ENCODE data around the gene AKAP8L.
"Not testable (repeated sequence)": the region's sequence is repeated elsewhere in the genome, so short reads cannot be mapped to it uniquely, and the experiment has no call there.

AKAP8L gene

GRCh38 chr19:15369594-15369891 is 49.2 kb downstream of the AKAP8L start:
- H3K9me3 Mint-ChIP-seq: no peaks in the 10 kb centered on the region
- H3K27ac Mint-ChIP-seq: no peak overlapping the region
- ATAC-seq: no peak
- peaks cover 69% of the 10 kb centered on the region for H3K36me3 Mint-ChIP-seq
- H3K4me3 Mint-ChIP-seq: no peak overlapping the region
- peaks cover 16% of the 10 kb centered on the region for H3K4me1 Mint-ChIP-seq
- H3K27me3 Mint-ChIP-seq: no peaks in the 10 kb centered on the region

- H3K4me1 Mint-ChIP-seq: peaks cover 13% of the 10 kb centered on the region
Observed at GRCh38 chr19:15368798-15369593, 49.8 kb downstream of the AKAP8L start.

GRCh38 chr19:15368051-15368632 is 50.6 kb downstream of the AKAP8L start:
- peak overlapping the region; percentile 81 for H3K27ac Mint-ChIP-seq

More at GRCh38 chr19:15368798-15369593, 49.8 kb downstream of the AKAP8L start:
- no peak for ATAC-seq
- no peak overlapping the region for H3K4me3 Mint-ChIP-seq
- peak overlapping the region; percentile 81 for H3K27ac Mint-ChIP-seq
- H3K9me3 Mint-ChIP-seq: no peaks in the 10 kb centered on the region
- H3K27me3 Mint-ChIP-seq: no peaks in the 10 kb centered on the region
- peaks cover 71% of the 10 kb centered on the region for H3K36me3 Mint-ChIP-seq

GRCh38 chr19:15367439-15367838 is 51.3 kb downstream of the AKAP8L start:
- Mint-ChIP-seq H3K4me3 (no peak overlapping the region), H3K27me3 (no peaks in the 10 kb centered on the region), H3K36me3 (peaks cover 62% of the 10 kb centered on the region), H3K9me3 (no peaks in the 10 kb centered on the region), H3K27ac (no peak overlapping the region), H3K4me1 (peaks cover 7% of the 10 kb centered on the region)
- no peak for ATAC-seq

More at GRCh38 chr19:15368051-15368632, 50.6 kb downstream of the AKAP8L start:
- Mint-ChIP-seq H3K36me3 (peaks cover 68% of the 10 kb centered on the region), H3K4me1 (peaks cover 9% of the 10 kb centered on the region), H3K27me3 (no peaks in the 10 kb centered on the region), H3K9me3 (no peaks in the 10 kb centered on the region), H3K4me3 (no peak overlapping the region)
- ATAC-seq: no peak

GRCh38 chr19:15365264-15365663 is 53.5 kb downstream of the AKAP8L start:
- Mint-ChIP-seq H3K27ac (no peak overlapping the region), H3K4me1 (peaks cover 12% of the 10 kb centered on the region), H3K4me3 (no peak overlapping the region), H3K9me3 (no peaks in the 10 kb centered on the region), H3K27me3 (no peaks in the 10 kb centered on the region), H3K36me3 (peaks cover 67% of the 10 kb centered on the region)
- no peak for ATAC-seq

GRCh38 chr19:15363791-15364190 is 55.0 kb downstream of the AKAP8L start:
- H3K4me3 Mint-ChIP-seq, H3K9me3 Mint-ChIP-seq, H3K27ac Mint-ChIP-seq, ATAC-seq, H3K27me3 Mint-ChIP-seq: not testable (repeated sequence)
- Mint-ChIP-seq H3K36me3 (peaks cover 63% of the 10 kb centered on the region), H3K4me1 (peaks cover 16% of the 10 kb centered on the region)

- H3K36me3 Mint-ChIP-seq: peaks cover 63% of the 10 kb centered on the region
- H3K9me3 Mint-ChIP-seq, ATAC-seq, H3K4me1 Mint-ChIP-seq, H3K4me3 Mint-ChIP-seq, H3K27me3 Mint-ChIP-seq, H3K27ac Mint-ChIP-seq: not testable (repeated sequence)
Observed at GRCh38 chr19:15363048-15363447, 55.7 kb downstream of the AKAP8L start.

- ATAC-seq: peak; percentile 31
- Mint-ChIP-seq H3K27ac (peak overlapping the region; percentile 27), H3K36me3 (peaks cover 63% of the 10 kb centered on the region)
- not testable (repeated sequence) for H3K4me1 Mint-ChIP-seq, H3K4me3 Mint-ChIP-seq, H3K9me3 Mint-ChIP-seq, H3K27me3 Mint-ChIP-seq
Observed at GRCh38 chr19:15360015-15360414, 58.8 kb downstream of the AKAP8L start.

- Mint-ChIP-seq H3K4me1 (peaks cover 9% of the 10 kb centered on the region), H3K9me3 (no peaks in the 10 kb centered on the region), H3K27me3 (no peaks in the 10 kb centered on the region), H3K36me3 (peaks cover 66% of the 10 kb centered on the region), H3K27ac (peak overlapping the region; percentile 51), H3K4me3 (no peak overlapping the region)
- ATAC-seq: no peak
Observed at GRCh38 chr19:15358918-15359317, 59.9 kb downstream of the AKAP8L start.

- ATAC-seq: no peak
- no peak overlapping the region for H3K4me3 Mint-ChIP-seq
Observed at GRCh38 chr19:15357906-15358305, 60.9 kb downstream of the AKAP8L start.

GRCh38 chr19:15354566-15355296 is 64.1 kb downstream of the AKAP8L start:
- H3K27me3 Mint-ChIP-seq: no peaks in the 10 kb centered on the region
- ATAC-seq: no peak
- no peaks in the 10 kb centered on the region for H3K4me1 Mint-ChIP-seq
- H3K9me3 Mint-ChIP-seq: no peaks in the 10 kb centered on the region
- H3K27ac Mint-ChIP-seq: no peak overlapping the region
- H3K4me3 Mint-ChIP-seq: no peak overlapping the region
- H3K36me3 Mint-ChIP-seq: peaks cover 44% of the 10 kb centered on the region

More at GRCh38 chr19:15357906-15358305, 60.9 kb downstream of the AKAP8L start:
- H3K36me3 Mint-ChIP-seq: peaks cover 64% of the 10 kb centered on the region
- H3K9me3 Mint-ChIP-seq: no peaks in the 10 kb centered on the region
- no peak overlapping the region for H3K27ac Mint-ChIP-seq
- peaks cover 9% of the 10 kb centered on the region for H3K4me1 Mint-ChIP-seq
- H3K27me3 Mint-ChIP-seq: no peaks in the 10 kb centered on the region

- H3K36me3 Mint-ChIP-seq: peaks cover 39% of the 10 kb centered on the region
- no peak overlapping the region for H3K27ac Mint-ChIP-seq
- H3K9me3 Mint-ChIP-seq: no peaks in the 10 kb centered on the region
- no peak for ATAC-seq
- H3K4me3 Mint-ChIP-seq: no peak overlapping the region
- H3K27me3 Mint-ChIP-seq: no peaks in the 10 kb centered on the region
- H3K4me1 Mint-ChIP-seq: peaks cover 3% of the 10 kb centered on the region
Observed at GRCh38 chr19:15353908-15354307, 64.9 kb downstream of the AKAP8L start.

GRCh38 chr19:15352535-15352934 is 66.3 kb downstream of the AKAP8L start:
- H3K27ac Mint-ChIP-seq, ATAC-seq, H3K9me3 Mint-ChIP-seq, H3K27me3 Mint-ChIP-seq, H3K4me3 Mint-ChIP-seq, H3K4me1 Mint-ChIP-seq: not testable (repeated sequence)
- H3K36me3 Mint-ChIP-seq: peaks cover 33% of the 10 kb centered on the region

- not testable (repeated sequence) for ATAC-seq, H3K27ac Mint-ChIP-seq, H3K27me3 Mint-ChIP-seq, H3K4me3 Mint-ChIP-seq, H3K4me1 Mint-ChIP-seq, H3K9me3 Mint-ChIP-seq
- peaks cover 44% of the 10 kb centered on the region for H3K36me3 Mint-ChIP-seq
Observed at GRCh38 chr19:15341328-15341727, 77.5 kb downstream of the AKAP8L start.

GRCh38 chr19:15340086-15340485 is 78.7 kb downstream of the AKAP8L start:
- ATAC-seq: no peak
- Mint-ChIP-seq H3K4me1 (peaks cover 12% of the 10 kb centered on the region), H3K4me3 (no peak overlapping the region), H3K27me3 (no peaks in the 10 kb centered on the region), H3K27ac (no peak overlapping the region), H3K9me3 (no peaks in the 10 kb centered on the region), H3K36me3 (peaks cover 39% of the 10 kb centered on the region)

- Mint-ChIP-seq H3K4me3 (no peak overlapping the region), H3K36me3 (peaks cover 27% of the 10 kb centered on the region), H3K27me3 (no peaks in the 10 kb centered on the region), H3K27ac (no peak overlapping the region), H3K9me3 (no peaks in the 10 kb centered on the region), H3K4me1 (peaks cover 29% of the 10 kb centered on the region)
- no peak for ATAC-seq
Observed at GRCh38 chr19:15337202-15337601, 81.6 kb downstream of the AKAP8L start.

Measured in stimulated activated memory B cell treated with anti-CD40 and anti-IgM and Interleukin-4, amounts not matched to agents 10 μg/mL and 1 μg/mL and 100 μg/mL, for 72 hours (primary cell).